HG02610 (cell line): ENCODE data around the gene SWAP70.
A peak's percentile ranks its signal among the peaks of the same experiment; 100 is the strongest.
"Not testable (repeated sequence)": the region's sequence is repeated elsewhere in the genome, so short reads cannot be mapped to it uniquely, and the experiment has no call there.

Experiments
- ATAC-seq: cut with Tn5 transposase; IDR thresholded peaks from one replicate; pipeline ENCODE4 v1.9.1; 2021; ENCODE audit warnings: mild to moderate bottlenecking, moderate library complexity; ENCODE audit not compliant: unreplicated experiment

SWAP70 gene

GRCh38 chr11:9719566-9720289 is 55.9 kb downstream of the SWAP70 start:
- no peak for ATAC-seq

- ATAC-seq, result no peak
Observed at GRCh38 chr11:9720290-9720630, 56.4 kb downstream of the SWAP70 start.

- no peak for ATAC-seq
Observed at GRCh38 chr11:9722023-9722422, 58.1 kb downstream of the SWAP70 start.

GRCh38 chr11:9722893-9723292 is 59.0 kb downstream of the SWAP70 start:
- ATAC-seq, result no peak

GRCh38 chr11:9726321-9727022 is 62.6 kb downstream of the SWAP70 start:
- ATAC-seq, result no peak

- ATAC-seq, result no peak
Observed at GRCh38 chr11:9728058-9728457, 64.2 kb downstream of the SWAP70 start.

GRCh38 chr11:9731256-9731655 is 67.4 kb downstream of the SWAP70 start:
- ATAC-seq, result no peak

GRCh38 chr11:9732453-9732852 is 68.6 kb downstream of the SWAP70 start:
- ATAC-seq, result no peak

GRCh38 chr11:9733212-9733611 is 69.3 kb downstream of the SWAP70 start:
- ATAC-seq, result no peak

- no peak for ATAC-seq
Observed at GRCh38 chr11:9735236-9735635, 71.4 kb downstream of the SWAP70 start.

- ATAC-seq, result no peak
Observed at GRCh38 chr11:9735919-9736318, 72.0 kb downstream of the SWAP70 start.

GRCh38 chr11:9736365-9736764 is 72.5 kb downstream of the SWAP70 start:
- no peak for ATAC-seq

GRCh38 chr11:9738116-9738515 is 74.2 kb downstream of the SWAP70 start:
- ATAC-seq, result no peak

GRCh38 chr11:9738707-9739106 is 74.8 kb downstream of the SWAP70 start:
- ATAC-seq, result no peak

GRCh38 chr11:9739123-9739900 is 75.4 kb downstream of the SWAP70 start:
- ATAC-seq, result no peak

GRCh38 chr11:9740202-9740883 is 76.5 kb downstream of the SWAP70 start:
- no peak for ATAC-seq

GRCh38 chr11:9741260-9741659 is 77.4 kb downstream of the SWAP70 start:
- no peak for ATAC-seq

GRCh38 chr11:9743512-9743911 is 79.6 kb downstream of the SWAP70 start:
- ATAC-seq, result not testable (repeated sequence)

- peak; percentile 48 for ATAC-seq
Observed at GRCh38 chr11:9745411-9746211, 81.7 kb downstream of the SWAP70 start.

- no peak for ATAC-seq
Observed at GRCh38 chr11:9747229-9747628, 83.4 kb downstream of the SWAP70 start.
